SK-N-MC (cell line): Measurements from ENCODE around the gene MST1R.
"Not testable (repeated sequence)": the region's sequence is repeated elsewhere in the genome, so short reads cannot be mapped to it uniquely, and the experiment has no call there.

Source experiments
- DNase-seq: peaks from one replicate; pipeline ENCODE4 v3.0.0-alpha.2; 2011; ENCODE audit warnings: low read depth, low spot score
- H3K27ac ChIP-seq: fragments of 200-600 bp; sonication (generic); 2 replicates; pipeline ENCODE4 v1.5.1; 2016; ENCODE audit warnings: mixed run types
- H3K36me3 ChIP-seq: fragments of 200-600 bp; sonication (generic); 2 replicates; pipeline ENCODE4 v1.6.1; 2017; ENCODE audit warnings: antibody characterized with exemption, low read length, mixed read lengths; ENCODE audit not compliant: insufficient read depth
- H3K4me3 ChIP-seq: fragments of 200-600 bp; sonication (generic); 2 replicates; pipeline ENCODE4 v1.5.1; 2016
- H3K9ac ChIP-seq: fragments of 200-600 bp; sonication (generic); 2 replicates; pipeline ENCODE4 v1.8.0; 2017; ENCODE audit warnings: mixed run types, mixed read lengths; ENCODE audit not compliant: insufficient read length
- H3K9me3 ChIP-seq: fragments of 200-600 bp; sonication (generic); 2 replicates; pipeline ENCODE4 v1.6.1; 2017; ENCODE audit warnings: low read depth, mild to moderate bottlenecking, antibody characterized with exemption, low read length, moderate library complexity, mixed read lengths
- EZH2 ChIP-seq: fragments of 200-600 bp; sonication (generic); IDR thresholded peaks from one replicate; pipeline ENCODE4 v1.6.1; 2017; ENCODE audit warnings: antibody characterized with exemption
- FOXP2 ChIP-seq: optimal IDR thresholded peaks from 2 replicates; pipeline ENCODE3; 2011; ENCODE audit warnings: mild to moderate bottlenecking, moderate library complexity; ENCODE audit not compliant: insufficient read depth; ENCODE audit errors: extremely low read length, control extremely low read depth
- POLR2AphosphoS5 ChIP-seq: IDR thresholded peaks from 2 replicates; pipeline ENCODE4 v1.6.1; 2012; ENCODE audit warnings: mild to moderate bottlenecking, low read depth, low read length, borderline replicate concordance

The MST1R gene

GRCh38 chr3:49903451-49904424 is at the start of gene MST1R:
Gene MST1R (minus strand): TSS chr3:49903873. CDS start chr3:49903609, 264 bp downstream.
- no peak within 1 kb of the TSS for H3K4me3 ChIP-seq
- TF ChIP-seq EZH2 (no peak), FOXP2 (no peak), POLR2AphosphoS5 (no peak)
- no peak within 1 kb of the TSS for H3K27ac ChIP-seq
- no peaks in the 10 kb centered on the region for H3K9me3 ChIP-seq
- no peaks in the 10 kb centered on the region for H3K36me3 ChIP-seq
- no peak within 1 kb of the TSS for H3K9ac ChIP-seq
- DNase-seq = no peak

- TF ChIP-seq POLR2AphosphoS5 = no peak
- TF ChIP-seq EZH2 = no peak
- no peak for TF ChIP-seq FOXP2
- no peak overlapping the region for H3K9ac ChIP-seq
- DNase-seq = no peak
- H3K36me3 ChIP-seq = no peaks in the 10 kb centered on the region
- no peak overlapping the region for H3K4me3 ChIP-seq
- no peak overlapping the region for H3K27ac ChIP-seq
- H3K9me3 ChIP-seq = no peaks in the 10 kb centered on the region
Measured at GRCh38 chr3:49952924-49953323, 49.3 kb upstream of the MST1R start.

- Histone ChIP-seq H3K27ac (no peak overlapping the region), H3K9ac (no peak overlapping the region), H3K4me3 (no peak overlapping the region), H3K36me3 (no peaks in the 10 kb centered on the region), H3K9me3 (no peaks in the 10 kb centered on the region)
- no peak for TF ChIP-seq POLR2AphosphoS5
- no peak for TF ChIP-seq FOXP2
- no peak for TF ChIP-seq EZH2
- DNase-seq = no peak
Measured at GRCh38 chr3:49942651-49943050, 39.0 kb upstream of the MST1R start.

GRCh38 chr3:49940667-49941249 is 37.1 kb upstream of the MST1R start:
- Histone ChIP-seq H3K36me3 (no peaks in the 10 kb centered on the region), H3K4me3 (peak overlapping the region; percentile 80), H3K9me3 (no peaks in the 10 kb centered on the region), H3K9ac (peak overlapping the region; percentile 79), H3K27ac (no peak overlapping the region)
- no peak for TF ChIP-seq FOXP2
- no peak for TF ChIP-seq EZH2
- TF ChIP-seq POLR2AphosphoS5 = no peak
- DNase-seq = no peak

- Histone ChIP-seq H3K9ac (peak within 1 kb of the TSS; percentile 79), H3K27ac (peak within 1 kb of the TSS; percentile 67), H3K9me3 (no peaks in the 10 kb centered on the region), H3K4me3 (peak within 1 kb of the TSS; percentile 80), H3K36me3 (no peaks in the 10 kb centered on the region)
- DNase-seq = peak; percentile 48
- TF ChIP-seq EZH2 (no peak), FOXP2 (no peak), POLR2AphosphoS5 (peak; percentile 91)
Measured at GRCh38 chr3:49939858-49940666, 36.4 kb upstream of the MST1R start, which contains the start of gene RBM6. Gene RBM6 (plus strand): TSS chr3:49940150. CDS start chr3:49962642, 22,492 bp downstream.

- H3K36me3 ChIP-seq = no peaks in the 10 kb centered on the region
- DNase-seq = no peak
- H3K9me3 ChIP-seq = no peaks in the 10 kb centered on the region
- no peak overlapping the region for H3K27ac ChIP-seq
- TF ChIP-seq EZH2 (no peak), POLR2AphosphoS5 (no peak), FOXP2 (no peak)
- H3K4me3 ChIP-seq = no peak overlapping the region
- no peak overlapping the region for H3K9ac ChIP-seq
Measured at GRCh38 chr3:49937090-49937489, 33.4 kb upstream of the MST1R start.

GRCh38 chr3:49932281-49932680 is 28.6 kb upstream of the MST1R start:
- H3K4me3 ChIP-seq, H3K9ac ChIP-seq, DNase-seq, H3K36me3 ChIP-seq, H3K9me3 ChIP-seq, H3K27ac ChIP-seq: not testable (repeated sequence)

GRCh38 chr3:49930922-49931321 is 27.2 kb upstream of the MST1R start:
- no peaks in the 10 kb centered on the region for H3K36me3 ChIP-seq
- no peak overlapping the region for H3K9ac ChIP-seq
- no peak overlapping the region for H3K27ac ChIP-seq
- no peaks in the 10 kb centered on the region for H3K9me3 ChIP-seq
- no peak for DNase-seq
- TF ChIP-seq EZH2 = no peak
- TF ChIP-seq POLR2AphosphoS5 = no peak
- TF ChIP-seq FOXP2 = no peak
- no peak overlapping the region for H3K4me3 ChIP-seq
